HG03060 (cell line): ENCODE measurements around the gene CORO7.

Experiments used
- ATAC-seq: cut with Tn5 transposase; IDR thresholded peaks from one replicate; pipeline ENCODE4 v1.9.1; 2021; ENCODE audit warnings: low read depth, moderate number of reproducible peaks; ENCODE audit not compliant: unreplicated experiment

Gene CORO7

GRCh38 chr16:4426722-4427372 lies 10.5 kb upstream of the CORO7 start:
- ATAC-seq = no peak

GRCh38 chr16:4426021-4426684 lies 9.8 kb upstream of the CORO7 start:
- no peak for ATAC-seq

- ATAC-seq = peak; percentile 86
Observed at GRCh38 chr16:4425378-4426020, 9.1 kb upstream of the CORO7 start, which contains the start of gene DNAJA3. Gene DNAJA3, plus strand, starts transcription at chr16:4425868. Its CDS starts 14 bp downstream, at chr16:4425882.

- ATAC-seq = no peak
Observed at GRCh38 chr16:4420505-4421105, 4.2 kb upstream of the CORO7 start.

GRCh38 chr16:4419402-4419959 lies 3.1 kb upstream of the CORO7 start:
- no peak for ATAC-seq

GRCh38 chr16:4415538-4416199 lies 727 bp downstream of the CORO7 start:
- ATAC-seq = no peak

GRCh38 chr16:4414187-4414917 lies 2.0 kb downstream of the CORO7 start:
- peak; percentile 58 for ATAC-seq

- no peak for ATAC-seq
Observed at GRCh38 chr16:4412854-4413253, 3.5 kb downstream of the CORO7 start.

GRCh38 chr16:4412159-4412558 lies 4.2 kb downstream of the CORO7 start:
- ATAC-seq = no peak

GRCh38 chr16:4411684-4412083 lies 4.7 kb downstream of the CORO7 start:
- no peak for ATAC-seq

- ATAC-seq = no peak
Observed at GRCh38 chr16:4410335-4411075, 5.9 kb downstream of the CORO7 start.

- ATAC-seq = no peak
Observed at GRCh38 chr16:4409081-4409932, 7.1 kb downstream of the CORO7 start.

- no peak for ATAC-seq
Observed at GRCh38 chr16:4408323-4408690, 8.1 kb downstream of the CORO7 start.

GRCh38 chr16:4407543-4408322 lies 8.7 kb downstream of the CORO7 start:
- no peak for ATAC-seq

- no peak for ATAC-seq
Observed at GRCh38 chr16:4404967-4405696, 11.3 kb downstream of the CORO7 start.

GRCh38 chr16:4404247-4404966 lies 12.0 kb downstream of the CORO7 start:
- ATAC-seq = no peak
